ENCODE data around the gene RANBP9.

RANBP9 gene

GRCh38 chr6:13676551-13677156 lies 35.0 kb downstream of the RANBP9 start:
- no peak for DNase-seq

- no peak for DNase-seq
Measured at GRCh38 chr6:13674533-13675190, 37.0 kb downstream of the RANBP9 start.

GRCh38 chr6:13673825-13674444 lies 37.7 kb downstream of the RANBP9 start:
- no peak for DNase-seq

GRCh38 chr6:13673368-13673767 lies 38.3 kb downstream of the RANBP9 start:
- no peak for DNase-seq

- no peak for DNase-seq
Measured at GRCh38 chr6:13672904-13673303, 38.7 kb downstream of the RANBP9 start.

- no peak for DNase-seq
Measured at GRCh38 chr6:13671548-13672127, 40.0 kb downstream of the RANBP9 start.

GRCh38 chr6:13669476-13669875 lies 42.2 kb downstream of the RANBP9 start:
- no peak for DNase-seq

GRCh38 chr6:13668291-13668928 lies 43.2 kb downstream of the RANBP9 start:
- no peak for DNase-seq

GRCh38 chr6:13667655-13668054 lies 44.0 kb downstream of the RANBP9 start:
- DNase-seq: no peak

GRCh38 chr6:13666194-13667105 lies 45.2 kb downstream of the RANBP9 start:
- DNase-seq: no peak

- no peak for DNase-seq
Measured at GRCh38 chr6:13664703-13665352, 46.8 kb downstream of the RANBP9 start.

GRCh38 chr6:13663986-13664385 lies 47.6 kb downstream of the RANBP9 start:
- DNase-seq: no peak

GRCh38 chr6:13662651-13663334 lies 48.8 kb downstream of the RANBP9 start:
- no peak for DNase-seq

- no peak for DNase-seq
Measured at GRCh38 chr6:13661647-13662046, 50.0 kb downstream of the RANBP9 start.

GRCh38 chr6:13660893-13661292 lies 50.7 kb downstream of the RANBP9 start:
- DNase-seq: no peak

- no peak for DNase-seq
Measured at GRCh38 chr6:13660273-13660672, 51.4 kb downstream of the RANBP9 start.

- no peak for DNase-seq
Measured at GRCh38 chr6:13655700-13656099, 55.9 kb downstream of the RANBP9 start.

GRCh38 chr6:13654496-13654895 lies 57.1 kb downstream of the RANBP9 start:
- no peak for DNase-seq

- no peak for DNase-seq
Measured at GRCh38 chr6:13653296-13653695, 58.3 kb downstream of the RANBP9 start.

GRCh38 chr6:13649393-13649792 lies 62.2 kb downstream of the RANBP9 start:
- no peak for DNase-seq

- no peak for DNase-seq
Measured at GRCh38 chr6:13648850-13649249, 62.8 kb downstream of the RANBP9 start.

Data from SHP77 (cell line).